Activated T-helper 9 cell treated with anti-CD3 and anti-CD28 coated beads, Interleukin-2, amount 50 U/mL, for 16 hours (primary cell): ENCODE results near the gene PRSS57.
A peak's percentile ranks its signal among the peaks of the same experiment; 100 is the strongest.
"Not testable (repeated sequence)": the region's sequence is repeated elsewhere in the genome, so short reads cannot be mapped to it uniquely, and the experiment has no call there.

Experiments
- DNase-seq: peaks from one replicate; pipeline ENCODE4 v3.0.0-alpha.2; 2020; ENCODE audit warnings: low read depth

Gene PRSS57

GRCh38 chr19:695352-695949 is at the start of gene PRSS57:
TSS of gene PRSS57 (minus strand) at chr19:695452. CDS start at chr19:695430, 22 bp downstream.
- DNase-seq = no peak

DNA sequence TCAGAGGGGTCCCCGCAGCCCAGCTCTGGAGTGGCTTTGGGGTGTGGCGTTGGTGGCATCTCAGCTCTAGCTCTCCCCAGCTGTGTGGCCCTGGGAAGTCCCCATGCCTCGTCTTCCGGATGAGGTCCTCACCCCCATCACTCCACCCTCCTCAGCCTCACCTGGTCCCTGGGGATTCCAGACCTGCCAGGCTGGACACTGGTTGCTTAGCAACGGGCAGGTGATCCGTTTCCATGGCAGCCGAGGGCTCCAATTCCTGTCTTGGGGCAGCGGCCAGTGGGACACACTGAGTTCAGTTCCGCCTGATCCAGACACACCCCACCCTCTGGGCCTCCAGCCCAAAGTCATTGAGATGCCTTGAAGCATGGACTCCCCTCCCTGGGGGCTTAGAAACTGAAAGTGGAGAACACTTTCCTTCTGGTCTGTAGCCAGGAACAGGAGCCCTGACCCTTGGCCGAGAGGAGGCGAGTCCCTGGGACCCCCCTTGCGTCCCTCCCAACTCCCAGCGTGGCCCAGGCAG is 48.0 kb upstream of the PRSS57 start:
- no peak for DNase-seq

DNA sequence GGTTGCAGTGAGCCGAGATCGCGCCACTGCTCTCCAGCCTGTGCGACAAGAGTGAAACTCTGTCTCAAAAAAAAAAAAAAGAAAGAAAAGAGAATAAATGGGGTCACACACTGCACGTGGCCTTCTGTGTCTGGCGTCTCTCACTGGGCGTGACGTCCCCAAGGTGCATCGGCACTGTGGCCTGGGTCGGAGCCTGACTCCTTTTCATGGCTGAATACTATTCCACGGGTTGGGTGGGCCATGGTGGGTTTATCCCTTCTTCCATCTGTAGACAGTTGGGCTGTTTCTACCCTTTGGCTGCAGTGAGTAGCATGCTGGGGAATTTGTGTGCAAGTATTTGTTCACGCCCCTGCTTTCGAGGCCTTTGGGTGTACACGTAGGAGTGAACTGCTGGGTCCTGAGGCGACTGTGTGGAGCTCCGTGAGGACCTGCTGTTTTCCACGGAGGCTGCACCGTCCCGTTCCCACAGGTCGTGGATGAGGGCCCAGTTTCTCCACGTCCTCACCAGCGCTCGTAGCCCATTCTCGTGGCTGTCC is 47.4 kb upstream of the PRSS57 start:
- DNase-seq = no peak

- no peak for DNase-seq
These were observed 46.4 kb upstream of the PRSS57 start for GRCh38 chr19:741506-742131.

DNA sequence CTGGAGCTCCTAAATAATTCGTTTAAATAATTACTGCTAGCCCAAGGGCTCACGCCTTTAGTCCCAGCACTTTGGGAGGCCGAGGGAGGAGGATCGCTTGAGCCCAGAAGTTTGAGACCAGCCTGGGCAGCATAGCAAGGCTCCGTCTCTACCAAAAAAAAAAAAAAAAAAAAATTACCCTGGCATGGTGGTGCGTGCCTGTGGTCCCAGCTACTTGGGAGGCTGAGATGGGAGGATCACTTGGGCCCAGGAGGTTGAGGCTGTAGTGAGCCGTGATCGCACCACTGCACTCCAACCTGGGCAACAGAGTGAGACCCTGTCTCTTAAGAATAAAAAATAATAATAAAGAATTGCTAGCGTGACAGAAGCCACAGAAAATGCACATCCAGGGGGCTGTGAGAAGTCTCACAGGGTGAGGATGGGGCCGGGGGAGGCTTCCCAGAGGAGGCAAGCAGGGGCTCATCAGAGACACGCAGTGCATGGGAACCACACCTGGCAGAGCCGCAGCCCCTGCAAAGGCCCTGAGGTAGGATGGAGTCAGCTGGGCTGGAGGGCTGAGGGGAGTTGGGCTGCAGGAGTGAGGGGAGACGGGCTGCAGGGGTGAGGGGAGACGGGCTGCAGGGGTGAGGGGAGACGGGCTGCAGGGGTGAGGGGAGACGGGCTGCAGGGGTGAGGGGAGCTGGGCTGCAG is 45.7 kb upstream of the PRSS57 start:
- DNase-seq = not testable (repeated sequence)

DNA sequence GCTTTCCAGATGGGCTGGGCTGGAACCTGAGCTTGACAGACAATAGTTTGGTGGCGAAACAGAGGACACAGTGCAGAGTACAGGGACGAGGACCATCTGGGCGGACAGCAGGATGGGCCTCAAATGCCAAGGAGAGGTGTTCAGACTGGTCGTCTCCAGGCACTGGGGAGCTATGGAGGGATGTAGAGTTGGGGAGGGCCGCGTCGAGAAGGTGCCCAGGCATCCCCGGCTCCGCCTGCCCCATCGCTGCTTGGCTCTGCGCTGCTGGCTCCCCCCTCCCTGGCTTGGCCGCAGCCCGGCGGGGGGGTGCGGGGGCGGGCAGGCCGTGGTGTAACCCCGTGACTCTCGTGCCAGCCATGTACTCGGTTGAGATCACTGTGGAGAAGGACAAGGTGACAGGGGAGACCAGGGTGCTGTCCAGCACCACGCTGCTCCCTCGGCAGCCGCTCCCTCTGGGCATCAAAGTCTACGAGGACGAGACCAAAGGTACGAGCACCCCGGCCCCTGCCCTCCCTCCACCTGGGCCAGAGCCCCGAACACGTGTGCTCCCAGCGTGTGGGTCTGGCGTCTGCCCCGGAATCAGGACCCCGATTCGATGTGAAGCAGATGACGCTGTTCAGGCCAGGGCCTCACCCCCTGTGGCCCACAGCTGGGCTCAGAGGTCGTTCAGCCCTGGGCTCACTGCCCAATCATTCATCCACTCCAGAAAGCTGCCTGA is 44.9 kb upstream of the PRSS57 start:
- no peak for DNase-seq

GRCh38 chr19:738509-739128 is 43.4 kb upstream of the PRSS57 start:
- no peak for DNase-seq

DNA sequence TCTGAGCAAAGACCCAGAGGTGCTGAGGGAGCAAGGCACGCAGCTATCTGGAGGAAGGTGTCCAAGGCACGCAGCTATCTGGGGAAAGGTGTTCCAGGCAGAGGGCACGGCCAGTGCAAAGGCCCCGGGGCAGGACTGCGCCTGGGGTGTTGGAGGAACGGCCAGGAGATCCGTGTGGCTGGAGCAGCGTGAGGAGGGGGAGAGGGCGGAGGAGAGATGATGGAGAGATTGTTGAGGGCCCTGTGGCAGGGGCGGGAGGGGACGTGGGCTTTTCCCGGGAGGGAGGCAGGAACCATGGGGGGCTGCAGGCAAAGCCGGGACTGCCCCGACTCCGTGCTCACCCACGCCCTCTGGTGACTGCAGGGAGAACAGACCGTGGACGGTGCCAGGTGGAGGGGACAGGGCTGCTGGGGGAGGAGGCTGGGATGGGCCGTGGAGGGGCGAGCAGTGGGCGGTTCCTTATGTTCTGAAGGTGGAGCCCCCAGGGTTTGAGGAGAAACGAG is 42.4 kb upstream of the PRSS57 start:
- peak; percentile 42 for DNase-seq

- DNase-seq = no peak
These were observed 40.9 kb upstream of the PRSS57 start for GRCh38 chr19:736125-736524.

DNA sequence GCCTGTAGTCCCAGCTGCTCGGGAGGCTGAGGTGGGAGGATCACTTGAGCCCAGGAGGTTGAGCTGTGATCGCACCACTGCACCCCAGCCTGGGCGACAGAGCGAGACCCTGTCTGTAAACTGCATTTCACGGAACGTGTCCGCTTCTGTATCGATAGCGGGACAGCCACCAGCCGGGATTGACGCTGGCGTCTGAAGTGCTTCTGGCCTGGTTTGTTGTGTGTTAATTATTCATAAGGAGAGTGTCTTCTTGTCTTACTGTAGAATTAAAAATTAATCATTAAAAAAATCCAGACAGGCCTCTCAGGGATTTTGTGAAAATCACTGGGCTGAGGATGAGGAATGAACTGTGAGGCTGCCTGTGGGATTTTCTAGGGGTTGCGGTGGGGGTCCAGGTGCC is 39.5 kb upstream of the PRSS57 start:
- DNase-seq = no peak

GRCh38 chr19:732148-733069 is 37.2 kb upstream of the PRSS57 start:
- no peak for DNase-seq

- no peak for DNase-seq
These were observed 35.7 kb upstream of the PRSS57 start for GRCh38 chr19:731000-731399.

DNA sequence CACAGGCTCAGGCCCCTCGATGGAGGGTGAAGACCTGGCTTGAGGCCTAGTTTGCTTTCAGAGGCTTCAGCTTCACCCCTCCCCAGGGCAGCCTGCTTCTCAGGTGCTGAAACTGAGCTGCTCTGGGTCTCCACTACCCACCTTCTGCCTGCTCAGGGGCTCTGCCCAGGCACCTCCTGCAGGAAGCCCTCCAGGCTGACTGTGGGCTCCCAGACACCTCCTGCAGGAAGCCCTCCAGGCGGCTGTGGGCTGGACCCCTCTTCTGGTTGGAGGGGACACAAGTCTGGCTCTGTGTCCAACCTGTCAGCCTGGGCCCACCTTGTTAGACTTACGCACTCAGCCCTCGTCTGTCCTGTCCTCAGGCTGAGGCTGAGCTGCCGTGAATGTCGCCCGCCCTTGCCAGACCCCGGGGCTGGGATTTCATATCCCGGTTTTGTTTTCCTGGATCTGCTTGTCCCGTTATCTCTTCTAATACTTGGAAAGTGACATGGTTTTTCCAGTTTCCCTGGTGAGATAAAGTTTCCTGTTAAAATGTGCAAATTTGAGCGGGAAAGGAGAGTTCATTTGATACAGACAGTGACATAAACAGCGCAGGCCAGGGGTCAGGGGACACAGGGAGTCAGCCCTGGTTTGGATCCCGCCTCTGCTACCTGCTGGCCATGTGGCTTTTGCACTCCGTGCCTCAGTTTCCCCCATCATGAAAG is 34.9 kb upstream of the PRSS57 start:
- no peak for DNase-seq

DNA sequence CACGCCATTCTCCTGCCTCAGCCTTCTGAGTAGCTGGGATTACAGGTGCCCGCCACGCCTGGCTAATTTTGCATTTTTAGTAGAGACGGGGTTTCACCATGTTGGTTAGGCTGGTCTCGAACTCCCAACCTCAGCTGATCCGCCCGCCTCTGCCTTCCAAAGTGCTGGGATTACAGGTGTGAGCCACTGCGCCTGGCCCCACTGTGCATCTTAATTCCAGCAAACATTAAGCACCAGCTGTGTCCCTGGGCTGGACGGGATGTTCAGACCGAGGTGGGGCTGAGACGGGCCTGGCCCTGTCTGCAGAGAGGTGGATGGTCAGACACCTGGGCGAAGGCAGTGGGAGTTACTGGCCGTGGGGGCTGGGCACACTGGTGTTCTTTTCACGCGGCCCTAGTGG is 34.3 kb upstream of the PRSS57 start:
- DNase-seq = not testable (repeated sequence)

- no peak for DNase-seq
These were observed 32.8 kb upstream of the PRSS57 start for GRCh38 chr19:728011-728410.

GRCh38 chr19:726993-727956 is 32.0 kb upstream of the PRSS57 start:
- no peak for DNase-seq

DNA sequence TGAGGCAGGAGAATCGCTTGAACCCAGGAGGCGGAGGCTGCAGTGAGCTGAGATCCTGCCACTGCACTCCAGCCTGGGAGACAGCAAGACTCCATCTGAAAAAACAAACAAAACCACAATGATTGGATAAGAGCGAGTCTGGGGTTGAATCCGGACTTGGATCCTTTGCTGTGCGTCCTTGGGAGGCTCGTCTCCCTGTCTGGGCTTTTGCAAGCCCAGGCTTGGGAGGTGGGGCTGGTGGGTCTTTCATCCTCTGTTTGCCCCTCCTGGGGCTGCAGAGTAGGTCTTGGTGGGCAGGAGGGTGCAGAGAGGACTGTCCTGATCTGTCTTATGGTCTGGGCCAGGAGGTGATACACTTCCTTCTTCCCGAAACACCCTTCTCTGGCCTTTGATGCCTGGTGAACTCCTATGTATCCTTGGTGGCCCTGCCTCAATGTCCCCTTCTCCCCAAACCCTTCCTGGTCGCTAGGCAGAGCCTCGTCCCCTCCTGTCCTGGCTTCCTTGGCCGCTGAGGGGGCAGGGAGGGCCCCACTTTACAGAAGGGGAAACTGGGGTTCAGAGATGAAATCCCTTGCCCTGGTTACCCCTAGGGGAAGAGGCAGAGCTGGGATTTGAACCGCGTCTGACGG is 30.3 kb upstream of the PRSS57 start:
- no peak for DNase-seq

- DNase-seq = no peak
These were observed 28.5 kb upstream of the PRSS57 start for GRCh38 chr19:723714-724113.
